Smooth muscle cell (in vitro differentiated cells): ENCODE measurements around the gene RNF220. TPM values are rescaled to one million over a fixed set of nuclear protein-coding genes. Genes with fewer than 3 reads are reported as not detected.

Experiments
- DNase-seq: peaks from one replicate; lab custom pipeline; 2025; ENCODE audit not compliant: unreplicated experiment; lab: John Stamatoyannopoulos, UW
- H2AFZ ChIP-seq: fragments of 200-600 bp; sonication (generic); 2 replicates; pipeline ENCODE4 v1.6.0; 2016; ENCODE audit warnings: antibody characterized with exemption, low read depth, mild to moderate bottlenecking
- H3F3A ChIP-seq: fragments of 200-600 bp; sonication (generic); 2 replicates; pipeline ENCODE4 v1.6.0; 2017; ENCODE audit warnings: antibody characterized with exemption, low read depth
- H3K27ac ChIP-seq: fragments of 200-600 bp; sonication (generic); 2 replicates; pipeline ENCODE4 v1.5.1; 2016; ENCODE audit warnings: low read depth, mild to moderate bottlenecking
- H3K27me3 ChIP-seq: fragments of 200-600 bp; sonication (generic); 2 replicates; pipeline ENCODE4 v1.6.1; 2016; ENCODE audit warnings: low read depth, mild to moderate bottlenecking
- H3K36me3 ChIP-seq: fragments of 200-600 bp; sonication (generic); 2 replicates; pipeline ENCODE4 v1.5.1; 2016; ENCODE audit warnings: low read depth
- H3K4me1 ChIP-seq: fragments of 200-600 bp; sonication (generic); 2 replicates; pipeline ENCODE4 v1.5.1; 2016; ENCODE audit warnings: low read depth
- H3K4me2 ChIP-seq: fragments of 200-600 bp; sonication (generic); 2 replicates; pipeline ENCODE4 v1.6.0; 2016; ENCODE audit warnings: mild to moderate bottlenecking
- H3K4me3 ChIP-seq: fragments of 200-600 bp; sonication (generic); 2 replicates; pipeline ENCODE4 v1.5.1; 2016; ENCODE audit warnings: mild to moderate bottlenecking
- H3K79me2 ChIP-seq: fragments of 200-600 bp; sonication (generic); 2 replicates; pipeline ENCODE4 v1.6.0; 2016; ENCODE audit warnings: low read depth, mild to moderate bottlenecking
- H3K9ac ChIP-seq: fragments of 200-600 bp; sonication (generic); 2 replicates; pipeline ENCODE4 v1.6.0; 2016; ENCODE audit warnings: low read depth
- H3K9me3 ChIP-seq: fragments of 200-600 bp; sonication (generic); replicated peaks from 2 replicates; pipeline ENCODE4 v1.5.1; 2016; ENCODE audit warnings: low read depth
- H4K20me1 ChIP-seq: fragments of 200-600 bp; sonication (generic); 2 replicates; pipeline ENCODE4 v1.6.0; 2016; ENCODE audit warnings: low read depth
- WGBS: methylation state at CpG from one replicate; pipeline ENCODE4 v1.1.7; 2016; ENCODE audit warnings: low lambda C conversion rate; 5-methylcytosine and 5-hydroxymethylcytosine counted together
- polyA plus RNA-seq: library from polyadenylated mRNA; unstranded; fragments of >200 nt; fragmentation: Nextera tagmentation; extraction: Ambion mirVana; gene quantifications from 2 replicates; pipeline ENCODE4 v1.2.1, GENCODE V29; 2016
- total RNA-seq: library from RNA; depleted of rRNA; stranded (reverse); fragments of >200 nt; gene quantifications from 2 replicates; pipeline ENCODE4 v1.2.3, GENCODE V29; 2014
- TF ChIP-seq, protein P1 (sequence below): fragments of 200-600 bp; sonication (generic); IDR thresholded peaks from 2 replicates; pipeline ENCODE4 v1.5.1; 2017; ENCODE audit warnings: borderline replicate concordance, mild to moderate bottlenecking, antibody characterized with exemption; ENCODE audit not compliant: insufficient read depth, poor library complexity, severe bottlenecking

Gene RNF220
- total and polyA plus RNA-seq, 2 experiments from 2014 or later = 65.8 to 71.1 TPM

DNA sequence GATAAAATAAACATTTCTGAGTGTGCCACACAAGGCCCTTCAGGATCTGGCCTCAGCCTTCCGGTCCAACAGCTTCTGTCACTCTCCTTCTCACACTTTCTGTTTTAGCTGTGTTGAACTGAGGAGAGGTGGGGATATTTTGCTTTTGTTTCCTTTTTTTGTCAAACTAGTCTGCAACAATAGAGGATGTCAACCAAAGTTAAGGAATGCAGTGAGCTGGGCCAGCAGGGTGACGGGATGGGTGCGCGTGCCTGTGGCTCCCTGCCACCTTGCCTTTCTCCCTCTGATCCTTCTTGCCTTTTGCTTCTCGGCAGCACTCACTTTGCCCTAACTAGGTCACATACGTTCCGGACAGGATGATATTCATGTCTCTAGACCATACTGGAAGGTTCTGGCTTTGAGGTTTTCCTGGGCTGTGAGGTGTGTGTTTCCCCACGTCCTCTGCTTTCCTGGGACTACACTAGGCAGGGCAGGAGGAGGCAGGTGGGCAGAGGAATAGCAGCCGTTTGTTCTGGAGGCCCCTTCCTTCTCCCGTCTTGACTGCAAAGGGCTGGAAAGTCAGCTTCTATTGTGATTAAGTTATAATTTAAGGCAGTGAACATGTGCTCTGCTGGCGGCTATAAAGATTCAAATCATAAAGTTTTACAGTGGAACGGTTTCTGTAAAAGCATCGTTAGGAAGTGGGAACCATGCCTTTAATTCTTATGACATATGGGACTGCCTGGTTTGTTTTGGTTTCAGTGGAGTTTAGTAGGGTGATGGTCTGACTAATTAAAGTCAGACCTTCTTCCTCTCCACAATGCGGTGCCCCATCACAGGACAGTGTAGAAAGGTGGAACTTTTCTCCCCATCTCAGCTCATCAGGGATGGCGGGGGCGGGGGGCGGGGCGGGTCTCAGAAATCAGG is 67.8 kb downstream of the RNF220 start:
- Histone ChIP-seq H3K36me3 (no peaks in the 10 kb centered on the region), H3K4me1 (no peaks in the 10 kb centered on the region), H3K79me2 (no peaks in the 10 kb centered on the region), H3F3A (no peaks in the 10 kb centered on the region), H3K9me3 (no peaks in the 10 kb centered on the region), H3K27me3 (no peaks in the 10 kb centered on the region), H3K27ac (no peak overlapping the region), H3K4me3 (no peak overlapping the region), H2AFZ (no peak overlapping the region), H4K20me1 (no peaks in the 10 kb centered on the region), H3K4me2 (no peak overlapping the region), H3K9ac (no peak overlapping the region)
- WGBS = 82% methylated on average over 18 of the region's 18 CpGs
- TF ChIP-seq, protein P1, sequence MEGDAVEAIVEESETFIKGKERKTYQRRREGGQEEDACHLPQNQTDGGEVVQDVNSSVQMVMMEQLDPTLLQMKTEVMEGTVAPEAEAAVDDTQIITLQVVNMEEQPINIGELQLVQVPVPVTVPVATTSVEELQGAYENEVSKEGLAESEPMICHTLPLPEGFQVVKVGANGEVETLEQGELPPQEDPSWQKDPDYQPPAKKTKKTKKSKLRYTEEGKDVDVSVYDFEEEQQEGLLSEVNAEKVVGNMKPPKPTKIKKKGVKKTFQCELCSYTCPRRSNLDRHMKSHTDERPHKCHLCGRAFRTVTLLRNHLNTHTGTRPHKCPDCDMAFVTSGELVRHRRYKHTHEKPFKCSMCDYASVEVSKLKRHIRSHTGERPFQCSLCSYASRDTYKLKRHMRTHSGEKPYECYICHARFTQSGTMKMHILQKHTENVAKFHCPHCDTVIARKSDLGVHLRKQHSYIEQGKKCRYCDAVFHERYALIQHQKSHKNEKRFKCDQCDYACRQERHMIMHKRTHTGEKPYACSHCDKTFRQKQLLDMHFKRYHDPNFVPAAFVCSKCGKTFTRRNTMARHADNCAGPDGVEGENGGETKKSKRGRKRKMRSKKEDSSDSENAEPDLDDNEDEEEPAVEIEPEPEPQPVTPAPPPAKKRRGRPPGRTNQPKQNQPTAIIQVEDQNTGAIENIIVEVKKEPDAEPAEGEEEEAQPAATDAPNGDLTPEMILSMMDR = no peak
- DNase-seq = no peak

DNA sequence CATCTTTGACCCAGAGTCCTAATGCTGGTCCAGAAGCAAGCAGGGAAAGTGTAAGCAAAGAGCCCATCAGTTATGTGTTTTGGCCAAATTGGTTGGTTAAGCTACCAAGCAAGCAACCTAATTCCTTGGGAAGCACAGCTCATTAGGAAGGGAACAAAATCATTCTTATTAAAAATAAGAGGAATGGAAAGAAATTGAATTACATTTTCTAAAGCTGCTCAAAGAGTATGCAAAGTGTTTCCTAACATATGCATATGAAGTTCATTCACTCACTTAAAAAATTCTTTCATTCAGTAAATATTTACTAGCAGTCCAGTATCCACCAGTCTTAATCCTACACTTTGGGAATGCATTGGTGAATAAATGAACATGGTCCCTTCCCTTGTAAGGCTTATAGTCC is 71.8 kb downstream of the RNF220 start:
- no peaks in the 10 kb centered on the region for H3K79me2 ChIP-seq
- TF ChIP-seq, protein P1 = no peak
- H3K4me3 ChIP-seq = no peak overlapping the region
- no peaks in the 10 kb centered on the region for H3K4me1 ChIP-seq
- no peak for DNase-seq
- no peak overlapping the region for H3K4me2 ChIP-seq
- no peaks in the 10 kb centered on the region for H3K36me3 ChIP-seq
- H3K9me3 ChIP-seq = no peaks in the 10 kb centered on the region
- no peak overlapping the region for H3K9ac ChIP-seq
- no peak overlapping the region for H2AFZ ChIP-seq
- H3K27me3 ChIP-seq = no peaks in the 10 kb centered on the region
- H3F3A ChIP-seq = no peaks in the 10 kb centered on the region
- H3K27ac ChIP-seq = no peak overlapping the region
- no peaks in the 10 kb centered on the region for H4K20me1 ChIP-seq

DNA sequence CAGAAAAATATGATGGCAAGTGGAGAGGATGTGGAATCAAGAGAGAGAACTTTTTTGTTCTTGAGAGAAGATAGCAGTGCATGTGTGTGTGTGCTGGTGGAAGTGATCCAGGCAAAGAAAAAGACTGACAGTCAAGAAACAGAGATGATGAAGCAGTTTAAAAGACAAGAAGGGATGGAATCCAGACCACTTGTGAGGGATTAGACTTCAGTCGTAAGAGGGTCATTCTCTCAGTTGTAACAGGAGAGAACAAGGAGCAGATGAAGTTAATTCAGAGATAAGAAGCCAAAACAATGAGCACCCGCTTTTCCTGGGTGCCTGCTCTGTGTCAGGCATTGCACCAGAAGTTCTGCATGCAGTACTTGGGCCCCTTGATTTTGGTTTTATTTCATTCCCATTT is 76.6 kb downstream of the RNF220 start:
- 7% methylated on average over 2 of the region's 2 CpGs for WGBS
- Histone ChIP-seq H3K4me1 (peaks cover 28% of the 10 kb centered on the region), H4K20me1 (no peaks in the 10 kb centered on the region), H3K79me2 (no peaks in the 10 kb centered on the region), H3F3A (peaks cover 6% of the 10 kb centered on the region), H3K27ac (no peak overlapping the region), H3K9me3 (no peaks in the 10 kb centered on the region), H3K9ac (no peak overlapping the region), H3K4me3 (no peak overlapping the region), H2AFZ (no peak overlapping the region), H3K4me2 (no peak overlapping the region), H3K36me3 (no peaks in the 10 kb centered on the region), H3K27me3 (no peaks in the 10 kb centered on the region)
- TF ChIP-seq, protein P1 = no peak
- DNase-seq = no peak
